DND-41 (cell line): ENCODE measurements around the gene GIMAP6.
"Not testable (repeated sequence)": the region's sequence is repeated elsewhere in the genome, so short reads cannot be mapped to it uniquely, and the experiment has no call there.

ENCODE experiments used
- ATAC-seq: fragments of 200-7000 bp; cut with Tn5 transposase; 3 replicates; pipeline ENCODE4 v1.9.1; 2021; ENCODE audit warnings: low read depth; ENCODE audit not compliant: insufficient read depth
- DNase-seq: peaks from one replicate; pipeline ENCODE4 v3.0.0-alpha.2; 2020
- H2AFZ ChIP-seq: 2 replicates; pipeline ENCODE4 v1.6.0; 2012; ENCODE audit warnings: low read depth, low read length
- H3K27ac ChIP-seq: 2 replicates; pipeline ENCODE4 v1.5.1; 2012; ENCODE audit warnings: low read length, inconsistent platforms
- H3K27me3 ChIP-seq: fragments of 200-600 bp; sonication (generic); 2 replicates; pipeline ENCODE4 v1.6.0; 2012; ENCODE audit warnings: low read length, mild to moderate bottlenecking, inconsistent platforms; ENCODE audit not compliant: insufficient read depth, poor library complexity
- H3K36me3 ChIP-seq: 2 replicates; pipeline ENCODE4 v1.5.1; 2012; ENCODE audit warnings: low read length, inconsistent platforms; ENCODE audit not compliant: insufficient read depth
- H3K4me1 ChIP-seq: 2 replicates; pipeline ENCODE4 v1.5.1; 2012; ENCODE audit warnings: mild to moderate bottlenecking, low read length; ENCODE audit not compliant: insufficient read depth
- H3K4me2 ChIP-seq: 2 replicates; pipeline ENCODE4 v1.6.0; 2012; ENCODE audit warnings: mild to moderate bottlenecking, moderate library complexity, low read length, inconsistent platforms; ENCODE audit not compliant: insufficient read depth
- H3K4me3 ChIP-seq, 2 experiments: fragments of 200-600 bp in 1 of 2; shearing (Covaris generic) in 1 of 2; 2 replicates each; pipeline ENCODE4 v1.5.1; 2012 to 2016; ENCODE audit warnings: inconsistent platforms in 2 of 2, low read length in 2 of 2, mild to moderate bottlenecking in 2 of 2, low read depth in 1 of 2, moderate library complexity in 1 of 2
- H3K79me2 ChIP-seq: 2 replicates; pipeline ENCODE4 v1.6.0; 2012; ENCODE audit warnings: low read length, inconsistent platforms; ENCODE audit not compliant: insufficient read depth
- H3K9ac ChIP-seq: 2 replicates; pipeline ENCODE4 v1.6.0; 2012; ENCODE audit warnings: low read depth, mild to moderate bottlenecking, inconsistent platforms, low read length, moderate library complexity
- H3K9me3 ChIP-seq: 2 replicates; pipeline ENCODE4 v1.5.1; 2012; ENCODE audit warnings: low read length, moderate library complexity, mild to moderate bottlenecking, inconsistent platforms; ENCODE audit not compliant: insufficient read depth, severe bottlenecking
- H4K20me1 ChIP-seq: 2 replicates; pipeline ENCODE4 v1.6.0; 2012; ENCODE audit warnings: low read length; ENCODE audit not compliant: insufficient read depth
- EZH2 ChIP-seq: IDR thresholded peaks from 3 replicates; pipeline ENCODE4 v1.6.1; 2012; ENCODE audit warnings: borderline replicate concordance, low read depth, mild to moderate bottlenecking, moderate library complexity, low read length, inconsistent platforms; ENCODE audit not compliant: severe bottlenecking
- TF ChIP-seq, protein P1 (sequence below): IDR thresholded peaks from 2 replicates; pipeline ENCODE4 v1.5.1; 2012; ENCODE audit warnings: borderline replicate concordance, low read length, moderate library complexity, mild to moderate bottlenecking; ENCODE audit not compliant: poor library complexity, severe bottlenecking; ENCODE audit errors: extremely low read depth

The GIMAP6 gene

GRCh38 chr7:150620617-150621371, 11.4 kb downstream of the GIMAP6 start:
- no peak; the same call in 2 of the 3 replicates for ATAC-seq
- Histone ChIP-seq H3K27me3 (no peaks in the 10 kb centered on the region), H4K20me1 (no peaks in the 10 kb centered on the region), H3K4me2 (no peak overlapping the region), H3K9ac (no peak overlapping the region), H3K4me3 (no peak overlapping the region), H3K9me3 (no peaks in the 10 kb centered on the region), H2AFZ (no peak overlapping the region), H3K4me1 (no peaks in the 10 kb centered on the region), H3K36me3 (peaks cover 7% of the 10 kb centered on the region), H3K27ac (no peak overlapping the region), H3K79me2 (no peaks in the 10 kb centered on the region)
- DNase-seq = no peak
- no peak for TF ChIP-seq EZH2
- TF ChIP-seq, protein P1, sequence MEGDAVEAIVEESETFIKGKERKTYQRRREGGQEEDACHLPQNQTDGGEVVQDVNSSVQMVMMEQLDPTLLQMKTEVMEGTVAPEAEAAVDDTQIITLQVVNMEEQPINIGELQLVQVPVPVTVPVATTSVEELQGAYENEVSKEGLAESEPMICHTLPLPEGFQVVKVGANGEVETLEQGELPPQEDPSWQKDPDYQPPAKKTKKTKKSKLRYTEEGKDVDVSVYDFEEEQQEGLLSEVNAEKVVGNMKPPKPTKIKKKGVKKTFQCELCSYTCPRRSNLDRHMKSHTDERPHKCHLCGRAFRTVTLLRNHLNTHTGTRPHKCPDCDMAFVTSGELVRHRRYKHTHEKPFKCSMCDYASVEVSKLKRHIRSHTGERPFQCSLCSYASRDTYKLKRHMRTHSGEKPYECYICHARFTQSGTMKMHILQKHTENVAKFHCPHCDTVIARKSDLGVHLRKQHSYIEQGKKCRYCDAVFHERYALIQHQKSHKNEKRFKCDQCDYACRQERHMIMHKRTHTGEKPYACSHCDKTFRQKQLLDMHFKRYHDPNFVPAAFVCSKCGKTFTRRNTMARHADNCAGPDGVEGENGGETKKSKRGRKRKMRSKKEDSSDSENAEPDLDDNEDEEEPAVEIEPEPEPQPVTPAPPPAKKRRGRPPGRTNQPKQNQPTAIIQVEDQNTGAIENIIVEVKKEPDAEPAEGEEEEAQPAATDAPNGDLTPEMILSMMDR = no peak

- Histone ChIP-seq H3K27ac (no peak overlapping the region), H3K4me3 (no peak overlapping the region), H3K9me3 (no peaks in the 10 kb centered on the region), H3K36me3 (peaks cover 3% of the 10 kb centered on the region; the same call in 1 of the 2 replicates), H3K27me3 (no peaks in the 10 kb centered on the region), H3K79me2 (no peaks in the 10 kb centered on the region), H2AFZ (no peak overlapping the region), H3K4me2 (no peak overlapping the region), H3K4me1 (peaks cover under 1% of the 10 kb centered on the region; the same call in 1 of the 2 replicates), H4K20me1 (no peaks in the 10 kb centered on the region), H3K9ac (no peak overlapping the region)
- no peak for ATAC-seq
- no peak for DNase-seq
- no peak for TF ChIP-seq EZH2
- TF ChIP-seq, protein P1 = no peak
Measured at GRCh38 chr7:150620061-150620460, 12.1 kb downstream of the GIMAP6 start.

DNA sequence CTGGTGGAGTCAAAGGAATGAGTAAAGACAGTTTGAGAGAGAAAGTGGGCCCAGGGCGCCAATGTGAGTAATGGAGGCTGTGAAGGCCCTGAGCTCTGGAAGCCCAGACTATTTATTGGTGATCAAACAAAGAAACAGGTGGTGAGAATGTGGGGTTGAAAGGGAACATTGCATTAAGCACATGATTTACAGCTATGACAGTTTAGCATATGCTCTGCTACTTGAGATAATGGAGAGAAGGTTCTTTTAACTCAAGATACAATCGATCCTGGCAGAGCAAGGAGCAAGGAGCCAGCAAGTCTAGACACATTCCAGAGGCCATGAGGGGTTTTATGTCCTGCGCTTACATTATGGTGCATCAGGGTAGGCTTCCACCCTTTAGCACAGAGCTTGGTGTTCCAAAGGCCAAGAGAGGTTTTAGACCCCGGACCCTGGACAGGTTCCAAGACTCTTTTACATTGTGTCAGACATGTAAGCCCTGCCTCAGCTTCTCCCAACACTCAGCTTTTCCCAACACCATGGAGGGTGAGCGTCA, 16.9 kb downstream of the GIMAP6 start:
- ATAC-seq, H3K4me2 ChIP-seq, H3K4me3 ChIP-seq, H3K9ac ChIP-seq, H3K4me1 ChIP-seq, H3K36me3 ChIP-seq, H3K79me2 ChIP-seq, H3K9me3 ChIP-seq, H3K27ac ChIP-seq, H4K20me1 ChIP-seq, H3K27me3 ChIP-seq, H2AFZ ChIP-seq, DNase-seq: not testable (repeated sequence)

DNA sequence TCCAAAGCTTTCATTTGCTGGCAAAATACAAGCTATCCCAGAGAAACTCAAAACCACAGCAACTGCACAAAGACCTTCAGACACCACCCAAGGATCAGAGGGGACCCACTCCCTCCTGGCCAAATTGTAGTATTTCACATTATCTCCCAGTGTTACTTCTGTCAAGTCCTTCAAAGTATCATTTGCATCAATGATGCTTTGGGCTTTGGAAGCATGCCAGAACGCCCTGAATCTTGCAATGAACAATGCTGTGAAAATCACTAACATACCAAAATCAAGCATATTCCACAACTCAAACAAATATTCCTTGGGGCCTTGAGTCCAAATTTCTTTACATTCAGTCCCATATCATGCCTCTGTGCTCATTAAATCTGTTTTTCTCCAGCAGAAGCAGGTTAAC, 17.8 kb downstream of the GIMAP6 start:
- not testable (repeated sequence) for H3K4me3 ChIP-seq, H4K20me1 ChIP-seq, H2AFZ ChIP-seq, H3K36me3 ChIP-seq, H3K79me2 ChIP-seq, H3K4me2 ChIP-seq, H3K27ac ChIP-seq, ATAC-seq, H3K27me3 ChIP-seq, H3K4me1 ChIP-seq, H3K9ac ChIP-seq, H3K9me3 ChIP-seq, DNase-seq
